Activated naive CD4-positive, alpha-beta T cell treated with Interleukin-2 at 50 U/mL for 16 hours (primary cell): ENCODE measurements around the gene SEMA5A.

Experiments used
- DNase-seq: peaks from one replicate; pipeline ENCODE4 v3.0.0-alpha.2; 2020

The SEMA5A gene

GRCh38 chr5:9547122-9547947 lies 1.5 kb upstream of the SEMA5A start:
- DNase-seq = no peak

GRCh38 chr5:9545136-9545991 lies 511 bp downstream of the SEMA5A start:
- no peak for DNase-seq

GRCh38 chr5:9544502-9545135 lies 1.3 kb downstream of the SEMA5A start:
- DNase-seq = peak; percentile 42

GRCh38 chr5:9544056-9544455 lies 1.8 kb downstream of the SEMA5A start:
- no peak for DNase-seq

- no peak for DNase-seq
Measured at GRCh38 chr5:9543311-9543920, 2.5 kb downstream of the SEMA5A start.

GRCh38 chr5:9540791-9541190 lies 5.1 kb downstream of the SEMA5A start:
- DNase-seq = no peak

- no peak for DNase-seq
Measured at GRCh38 chr5:9538504-9538903, 7.4 kb downstream of the SEMA5A start.

- no peak for DNase-seq
Measured at GRCh38 chr5:9537223-9538141, 8.4 kb downstream of the SEMA5A start.

- no peak for DNase-seq
Measured at GRCh38 chr5:9536717-9537116, 9.2 kb downstream of the SEMA5A start.

GRCh38 chr5:9534881-9535517 lies 10.9 kb downstream of the SEMA5A start:
- DNase-seq = no peak

GRCh38 chr5:9533562-9534364 lies 12.1 kb downstream of the SEMA5A start:
- DNase-seq = no peak

- DNase-seq = no peak
Measured at GRCh38 chr5:9533096-9533495, 12.8 kb downstream of the SEMA5A start.

- no peak for DNase-seq
Measured at GRCh38 chr5:9529513-9529912, 16.4 kb downstream of the SEMA5A start.

GRCh38 chr5:9529041-9529480 lies 16.8 kb downstream of the SEMA5A start:
- no peak for DNase-seq

- DNase-seq = no peak
Measured at GRCh38 chr5:9524941-9525340, 20.9 kb downstream of the SEMA5A start.

GRCh38 chr5:9523090-9523823 lies 22.6 kb downstream of the SEMA5A start:
- DNase-seq = no peak

GRCh38 chr5:9519537-9519936 lies 26.3 kb downstream of the SEMA5A start:
- no peak for DNase-seq

GRCh38 chr5:9516591-9516990 lies 29.3 kb downstream of the SEMA5A start:
- no peak for DNase-seq

- no peak for DNase-seq
Measured at GRCh38 chr5:9515436-9515835, 30.4 kb downstream of the SEMA5A start.

- no peak for DNase-seq
Measured at GRCh38 chr5:9514968-9515367, 30.9 kb downstream of the SEMA5A start.
